ENCODE results near the gene NTM. TPM values are rescaled to one million over a fixed set of nuclear protein-coding genes. Genes with fewer than 3 reads are reported as not detected.

Gene NTM
- total RNA-seq, 1 donor from 2014 or later: 92.1 TPM

- no peaks in the 10 kb centered on the region for H3K9me3 Mint-ChIP-seq (ENCODE audit: low read depth)
- DNase-seq (ENCODE audit: low spot score): no peak
- no peak overlapping the region for H3K4me3 Mint-ChIP-seq (ENCODE audit: unreplicated experiment)
- no peaks in the 10 kb centered on the region for H3K36me3 Mint-ChIP-seq (ENCODE audit: low read depth)
- no peak overlapping the region for H3K27ac Mint-ChIP-seq (ENCODE audit: unreplicated experiment)
- peaks cover 10% of the 10 kb centered on the region for H3K27me3 Mint-ChIP-seq (ENCODE audit: low read depth)
- no peak for TF ChIP-seq CTCF (IDR thresholded peaks at IDR 0.05)
- H3K4me1 Mint-ChIP-seq (ENCODE audit: low read depth): peaks cover 14% of the 10 kb centered on the region
These were observed 242.1 kb downstream of the NTM start for GRCh38 chr11:131612533-131612932.

GRCh38 chr11:131614631-131615030 lies 244.2 kb downstream of the NTM start:
- peaks cover 10% of the 10 kb centered on the region for H3K27me3 Mint-ChIP-seq (ENCODE audit: low read depth)
- H3K36me3 Mint-ChIP-seq (ENCODE audit: low read depth): no peaks in the 10 kb centered on the region
- TF ChIP-seq CTCF (IDR thresholded peaks at IDR 0.05): no peak
- H3K4me1 Mint-ChIP-seq (ENCODE audit: low read depth): peaks cover under 1% of the 10 kb centered on the region
- no peak overlapping the region for H3K4me3 Mint-ChIP-seq (ENCODE audit: unreplicated experiment)
- H3K9me3 Mint-ChIP-seq (ENCODE audit: low read depth): no peaks in the 10 kb centered on the region
- H3K27ac Mint-ChIP-seq (ENCODE audit: unreplicated experiment): no peak overlapping the region
- no peak for DNase-seq (ENCODE audit: low spot score)

GRCh38 chr11:131615611-131616010 lies 245.2 kb downstream of the NTM start:
- no peak for TF ChIP-seq CTCF (IDR thresholded peaks at IDR 0.05)
- no peaks in the 10 kb centered on the region for H3K4me1 Mint-ChIP-seq (ENCODE audit: low read depth)
- DNase-seq (ENCODE audit: low spot score): no peak
- H3K36me3 Mint-ChIP-seq (ENCODE audit: low read depth): no peaks in the 10 kb centered on the region
- peaks cover 8% of the 10 kb centered on the region for H3K27me3 Mint-ChIP-seq (ENCODE audit: low read depth)
- no peaks in the 10 kb centered on the region for H3K9me3 Mint-ChIP-seq (ENCODE audit: low read depth)
- no peak overlapping the region for H3K27ac Mint-ChIP-seq (ENCODE audit: unreplicated experiment)
- no peak overlapping the region for H3K4me3 Mint-ChIP-seq (ENCODE audit: unreplicated experiment)

- Mint-ChIP-seq H3K36me3 (ENCODE audit: low read depth) (no peaks in the 10 kb centered on the region), H3K9me3 (ENCODE audit: low read depth) (no peaks in the 10 kb centered on the region), H3K27ac (ENCODE audit: unreplicated experiment) (no peak overlapping the region), H3K27me3 (ENCODE audit: low read depth) (peaks cover 3% of the 10 kb centered on the region), H3K4me1 (ENCODE audit: low read depth) (no peaks in the 10 kb centered on the region), H3K4me3 (ENCODE audit: unreplicated experiment) (no peak overlapping the region)
- DNase-seq (ENCODE audit: low spot score): no peak
- TF ChIP-seq CTCF (IDR thresholded peaks at IDR 0.05): no peak
These were observed 246.2 kb downstream of the NTM start for GRCh38 chr11:131616481-131617140.

DNA sequence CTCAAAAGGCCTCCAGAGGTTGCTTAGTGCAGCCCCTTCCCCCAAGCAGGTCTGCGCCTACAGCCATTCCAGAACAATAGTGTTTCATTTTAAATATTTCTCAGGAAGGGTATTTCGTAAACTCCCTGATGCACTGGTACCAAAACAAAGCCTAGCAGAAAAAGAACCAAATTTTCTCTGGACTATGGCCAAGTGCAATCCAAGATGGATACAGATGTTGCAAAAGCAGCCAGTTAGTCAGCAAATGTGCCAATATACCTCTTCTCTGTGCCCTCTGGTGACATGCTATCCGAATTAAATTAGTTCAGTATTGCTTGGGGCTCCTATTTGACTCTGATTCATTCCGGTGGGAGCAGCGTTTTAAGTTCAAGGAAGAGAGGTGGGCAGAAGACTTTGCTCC lies 247.8 kb downstream of the NTM start:
- H3K4me1 Mint-ChIP-seq (ENCODE audit: low read depth): no peaks in the 10 kb centered on the region
- no peak for TF ChIP-seq CTCF (IDR thresholded peaks at IDR 0.05)
- H3K27me3 Mint-ChIP-seq (ENCODE audit: low read depth): peaks cover 1% of the 10 kb centered on the region
- no peaks in the 10 kb centered on the region for H3K9me3 Mint-ChIP-seq (ENCODE audit: low read depth)
- DNase-seq (ENCODE audit: low spot score): no peak
- no peak overlapping the region for H3K4me3 Mint-ChIP-seq (ENCODE audit: unreplicated experiment)
- no peak overlapping the region for H3K27ac Mint-ChIP-seq (ENCODE audit: unreplicated experiment)
- H3K36me3 Mint-ChIP-seq (ENCODE audit: low read depth): no peaks in the 10 kb centered on the region
